Body of pancreas (tissue), 4 donors: ENCODE data around the gene CEP170B.

ENCODE experiments used
- POLR2A ChIP-seq, 3 donors: fragments of 450-650 bp; IDR thresholded peaks; one replicate each; pipeline ENCODE4 v1.6.1; 2016; ENCODE audit warnings: antibody characterized with exemption in 3 of 3, mild to moderate bottlenecking in 2 of 3
- TF ChIP-seq, protein P1 (sequence below), 7 experiments: fragments of 450-650 bp in 4 of 7; fragments of 200-600 bp in 3 of 7; sonication (generic) in 3 of 7; IDR thresholded peaks; one replicate each; pipeline ENCODE4 v1.5.1; 2016 to 2019; ENCODE audit warnings: antibody characterized with exemption in 7 of 7

DNA sequence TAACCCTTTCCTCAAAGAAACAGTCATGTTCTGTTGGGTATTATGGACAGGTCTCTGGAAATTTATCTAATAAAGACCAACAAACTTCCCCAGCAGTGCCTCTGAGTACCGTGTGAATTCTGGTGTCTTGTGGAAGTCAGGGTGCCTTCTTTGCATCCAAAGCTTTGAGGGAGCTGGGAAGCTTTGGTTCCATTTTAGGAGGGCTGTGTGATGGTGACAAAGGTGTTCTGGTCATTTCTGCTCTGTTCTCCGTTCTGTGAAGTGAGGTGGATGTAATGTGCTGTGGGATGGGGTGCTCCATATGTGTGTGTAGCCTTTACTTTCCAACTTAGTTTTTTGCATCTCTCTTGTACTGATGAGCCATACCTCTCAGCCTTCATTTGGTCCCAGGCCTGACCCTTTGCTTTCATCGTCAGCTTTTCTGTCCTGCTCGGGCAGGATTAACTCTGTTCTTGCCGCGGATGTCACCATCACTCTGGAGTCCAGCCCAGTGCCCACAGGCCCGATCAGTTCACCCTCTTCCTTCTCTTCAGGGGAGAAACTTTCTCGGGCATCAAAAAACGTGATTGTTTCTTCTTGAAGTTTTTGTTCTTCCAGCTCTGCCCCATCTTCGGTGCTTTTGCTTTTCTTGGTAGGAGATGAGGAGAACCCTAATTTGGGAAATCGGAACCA, 72.8 kb downstream of the CEP170B start:
- TF ChIP-seq, protein P1, sequence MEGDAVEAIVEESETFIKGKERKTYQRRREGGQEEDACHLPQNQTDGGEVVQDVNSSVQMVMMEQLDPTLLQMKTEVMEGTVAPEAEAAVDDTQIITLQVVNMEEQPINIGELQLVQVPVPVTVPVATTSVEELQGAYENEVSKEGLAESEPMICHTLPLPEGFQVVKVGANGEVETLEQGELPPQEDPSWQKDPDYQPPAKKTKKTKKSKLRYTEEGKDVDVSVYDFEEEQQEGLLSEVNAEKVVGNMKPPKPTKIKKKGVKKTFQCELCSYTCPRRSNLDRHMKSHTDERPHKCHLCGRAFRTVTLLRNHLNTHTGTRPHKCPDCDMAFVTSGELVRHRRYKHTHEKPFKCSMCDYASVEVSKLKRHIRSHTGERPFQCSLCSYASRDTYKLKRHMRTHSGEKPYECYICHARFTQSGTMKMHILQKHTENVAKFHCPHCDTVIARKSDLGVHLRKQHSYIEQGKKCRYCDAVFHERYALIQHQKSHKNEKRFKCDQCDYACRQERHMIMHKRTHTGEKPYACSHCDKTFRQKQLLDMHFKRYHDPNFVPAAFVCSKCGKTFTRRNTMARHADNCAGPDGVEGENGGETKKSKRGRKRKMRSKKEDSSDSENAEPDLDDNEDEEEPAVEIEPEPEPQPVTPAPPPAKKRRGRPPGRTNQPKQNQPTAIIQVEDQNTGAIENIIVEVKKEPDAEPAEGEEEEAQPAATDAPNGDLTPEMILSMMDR (IDR thresholded peaks at IDR 0.05), result no peak
- no peak for TF ChIP-seq POLR2A (IDR thresholded peaks at IDR 0.05)
